NCI-H2227 (cell line): ENCODE data around the gene EOLA2.
"Not testable (repeated sequence)": the region's sequence is repeated elsewhere in the genome, so short reads cannot be mapped to it uniquely, and the experiment has no call there.

Source experiments
- DNase-seq: peaks from one replicate; lab custom pipeline; 2025; ENCODE audit not compliant: unreplicated experiment; lab: John Stamatoyannopoulos, UW

Gene EOLA2

DNA sequence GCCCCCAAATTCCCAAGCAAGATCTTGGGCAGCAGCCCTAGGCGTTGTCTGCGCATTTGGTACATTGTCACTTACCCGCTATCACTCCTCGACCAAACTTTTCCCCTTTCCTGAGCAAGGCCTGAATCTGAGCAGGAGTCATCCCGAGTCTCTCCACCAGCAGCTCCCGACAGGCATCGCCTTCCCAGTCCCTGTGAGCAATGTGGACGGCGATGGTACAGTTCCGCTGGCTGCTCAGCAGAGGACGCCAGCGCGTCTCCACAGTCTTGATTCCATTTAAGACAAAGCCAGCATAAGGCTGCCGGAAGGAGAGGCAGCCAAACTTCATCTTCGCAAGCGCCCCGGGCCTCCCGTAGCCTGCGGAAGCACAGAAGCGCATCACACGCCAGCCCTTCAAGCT lies 4.7 kb downstream of the EOLA2 start:
- not testable (repeated sequence) for DNase-seq

DNA sequence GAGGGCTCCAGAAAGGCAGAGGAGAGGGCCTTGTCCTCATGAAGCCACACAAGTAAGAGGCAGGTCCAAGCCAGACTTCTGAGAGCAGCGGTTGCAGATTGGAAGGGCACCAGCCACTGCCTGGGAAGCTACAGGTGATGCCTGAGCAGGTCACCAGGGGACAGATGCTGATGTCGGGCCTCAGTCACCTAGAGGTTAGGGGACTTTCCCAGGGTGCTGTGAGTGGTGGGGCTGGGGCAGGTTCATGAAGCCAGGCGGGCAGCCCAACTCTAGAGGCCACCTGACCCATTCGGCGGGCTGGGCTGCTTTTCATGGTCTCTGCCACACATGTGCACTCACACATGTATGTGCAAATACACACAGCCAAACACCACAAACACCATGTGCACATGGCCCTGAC lies 5.3 kb downstream of the EOLA2 start:
- DNase-seq, result not testable (repeated sequence)

DNA sequence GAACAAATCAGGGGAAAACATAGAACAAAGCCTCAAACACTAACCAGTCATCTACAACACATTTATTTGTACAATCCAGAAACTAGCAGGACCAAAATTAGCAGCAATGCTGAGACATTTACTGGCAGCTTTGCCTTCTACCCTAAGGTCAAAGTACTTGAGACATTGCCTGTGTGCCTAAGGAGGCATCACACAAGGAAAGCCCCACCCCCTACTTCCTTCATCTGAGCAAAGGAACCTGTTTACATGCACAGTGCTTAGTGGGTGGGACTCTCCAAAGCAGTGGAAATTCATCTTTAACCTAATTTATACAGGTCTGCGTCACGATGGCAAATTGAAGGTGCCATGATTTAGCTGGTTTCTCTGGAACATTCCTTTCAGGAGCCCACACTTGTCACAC lies 6.1 kb downstream of the EOLA2 start:
- DNase-seq, result not testable (repeated sequence)

DNA sequence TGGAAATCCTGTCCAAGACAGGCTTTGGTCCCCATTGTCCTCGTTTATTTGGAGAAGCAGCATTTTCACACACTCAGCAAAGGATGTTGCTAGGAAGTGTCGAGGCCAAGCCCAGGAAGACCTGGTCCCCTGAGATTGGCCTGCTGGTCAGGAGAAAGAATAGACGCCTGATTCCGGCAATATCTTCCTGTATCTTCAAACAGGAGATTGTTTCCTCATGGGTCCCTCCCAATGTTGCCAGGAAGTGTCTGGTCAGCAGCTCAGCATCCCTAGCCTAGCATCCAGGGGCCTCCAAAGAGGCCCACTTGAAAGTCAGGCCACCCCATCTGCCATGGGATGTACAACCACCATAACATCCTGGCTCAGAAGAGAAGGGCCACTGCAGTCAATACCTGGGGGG lies 6.9 kb downstream of the EOLA2 start:
- DNase-seq, result not testable (repeated sequence)

DNA sequence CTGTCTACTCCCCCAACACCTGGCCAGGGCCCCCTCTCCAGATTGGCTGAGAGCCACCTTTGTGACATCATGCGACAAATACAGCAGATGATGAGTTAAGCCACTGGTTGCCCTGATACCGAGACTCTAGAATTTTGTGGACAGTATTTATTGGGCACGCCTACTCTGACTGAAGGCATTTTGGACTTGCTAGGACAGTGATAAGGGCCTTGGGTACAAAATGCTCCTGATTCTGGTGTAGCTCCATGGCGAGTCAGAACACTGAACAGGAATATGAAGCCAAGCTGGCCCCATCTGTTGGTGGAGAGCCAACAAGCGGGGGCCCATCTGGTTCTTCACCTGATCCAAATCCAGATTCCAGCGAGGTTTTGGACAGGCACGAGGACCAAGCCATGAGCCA lies 8.9 kb downstream of the EOLA2 start, which contains the start of gene HSFX4:
Gene HSFX4, plus strand, starts transcription at position 174 of the 400 bp plus-strand sequence. Its CDS starts 72 bp downstream, at position 246.
- DNase-seq, result not testable (repeated sequence)

DNA sequence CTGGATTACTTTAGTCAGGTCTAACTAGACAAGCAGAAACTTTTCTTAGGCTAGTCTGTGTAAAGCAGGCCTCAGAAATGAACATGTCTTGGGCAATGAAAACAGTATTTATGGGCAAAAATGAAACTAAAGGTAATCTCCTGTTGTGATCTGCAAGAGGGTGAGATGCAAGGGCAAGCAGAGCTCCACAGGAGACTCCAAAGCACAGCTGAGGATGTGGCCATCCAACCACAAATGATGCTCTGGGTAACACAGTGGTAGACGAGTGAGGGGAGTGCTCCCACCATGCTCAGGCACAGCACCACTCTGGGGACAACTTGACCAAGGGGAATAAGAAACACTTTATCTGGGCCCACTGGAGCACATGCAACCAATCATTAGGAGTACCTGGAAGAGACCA lies 9.7 kb downstream of the EOLA2 start:
- DNase-seq, result not testable (repeated sequence)

DNA sequence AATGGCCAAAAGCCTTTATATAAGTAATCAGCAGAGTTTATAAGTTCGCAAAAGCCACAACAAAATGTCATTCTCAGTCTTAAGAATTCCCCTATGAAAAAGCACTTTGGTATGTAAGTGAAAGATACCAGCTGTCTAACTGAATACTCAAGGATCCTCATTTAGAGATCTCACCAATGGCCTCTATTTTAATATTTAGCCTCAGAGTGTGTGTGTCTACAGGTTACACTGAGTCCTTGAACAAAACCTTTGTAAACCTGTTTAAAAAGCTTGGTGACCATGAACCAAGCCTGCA lies 10.4 kb downstream of the EOLA2 start:
- DNase-seq, result not testable (repeated sequence)

DNA sequence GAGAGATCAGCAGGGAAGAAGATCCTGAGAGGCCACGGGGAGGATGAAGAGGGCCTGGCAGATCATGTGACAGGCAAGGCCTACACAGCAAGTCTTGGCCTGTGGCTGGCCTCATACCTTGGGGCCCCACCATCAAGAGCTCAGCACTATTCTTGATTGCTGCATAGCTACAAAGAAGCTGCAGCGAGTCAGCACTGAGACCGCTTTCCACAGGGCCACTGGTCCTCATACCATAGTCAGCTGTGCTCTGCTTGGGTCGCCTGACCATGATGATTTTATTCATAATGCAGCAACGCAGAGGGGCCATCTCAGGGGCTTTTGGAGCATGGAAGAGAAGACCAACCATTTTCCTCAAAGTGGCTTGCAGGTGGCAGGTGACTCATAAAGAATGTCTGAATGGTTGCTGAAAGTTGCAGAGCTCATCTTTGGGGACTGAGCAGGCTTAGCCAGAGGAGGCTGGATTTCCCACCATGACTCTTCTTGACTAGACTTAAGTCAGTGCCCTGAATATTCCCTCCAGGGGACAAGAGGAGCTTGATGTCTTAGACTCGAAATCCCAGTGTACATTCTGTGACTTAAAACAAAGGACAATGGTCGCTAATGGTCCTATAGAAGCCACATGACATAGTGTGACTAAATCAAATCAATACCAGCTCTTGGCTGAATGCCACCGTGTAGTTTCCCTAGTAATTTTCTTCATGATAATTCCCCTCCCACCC lies 10.9 kb downstream of the EOLA2 start:
- DNase-seq, result not testable (repeated sequence)

DNA sequence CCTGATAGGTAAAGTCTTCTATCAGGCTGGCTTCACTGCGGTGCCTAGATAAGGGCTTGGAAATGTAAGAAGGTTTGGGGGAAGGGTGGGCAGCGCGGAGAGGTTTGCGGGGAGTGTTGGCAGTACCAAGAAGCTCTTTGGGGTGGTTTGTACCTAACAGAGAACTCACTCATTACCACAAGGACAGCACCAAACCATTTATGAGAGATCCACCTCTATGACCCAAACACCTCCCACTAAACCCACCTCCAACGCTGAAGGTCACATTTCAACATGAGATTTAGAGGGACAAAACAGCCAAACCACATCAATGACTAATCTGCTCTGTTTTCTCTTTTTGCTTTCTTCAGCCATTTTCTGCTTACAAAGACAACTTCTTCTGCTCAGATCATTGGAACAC lies 13.9 kb downstream of the EOLA2 start:
- DNase-seq, result not testable (repeated sequence)

DNA sequence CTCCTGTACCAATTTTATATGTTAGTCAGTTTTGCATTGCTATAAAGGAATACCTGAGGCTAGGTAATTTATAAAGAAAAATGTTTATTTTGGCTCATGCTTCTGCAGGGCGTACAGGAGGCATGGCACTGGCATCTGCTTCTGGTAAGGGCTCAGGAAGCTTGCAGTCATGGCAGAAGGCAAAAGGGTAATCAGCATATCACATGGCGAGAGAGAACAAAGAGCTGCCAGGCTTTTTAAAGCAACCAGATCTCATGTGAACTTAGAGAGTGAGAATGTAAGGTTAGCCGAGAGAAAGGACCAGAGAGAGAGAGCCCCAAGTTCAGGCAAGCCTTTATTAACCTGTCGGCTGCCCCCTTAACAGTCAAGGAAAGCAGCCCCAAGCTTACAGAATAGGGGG lies 14.5 kb downstream of the EOLA2 start:
- not testable (repeated sequence) for DNase-seq

DNA sequence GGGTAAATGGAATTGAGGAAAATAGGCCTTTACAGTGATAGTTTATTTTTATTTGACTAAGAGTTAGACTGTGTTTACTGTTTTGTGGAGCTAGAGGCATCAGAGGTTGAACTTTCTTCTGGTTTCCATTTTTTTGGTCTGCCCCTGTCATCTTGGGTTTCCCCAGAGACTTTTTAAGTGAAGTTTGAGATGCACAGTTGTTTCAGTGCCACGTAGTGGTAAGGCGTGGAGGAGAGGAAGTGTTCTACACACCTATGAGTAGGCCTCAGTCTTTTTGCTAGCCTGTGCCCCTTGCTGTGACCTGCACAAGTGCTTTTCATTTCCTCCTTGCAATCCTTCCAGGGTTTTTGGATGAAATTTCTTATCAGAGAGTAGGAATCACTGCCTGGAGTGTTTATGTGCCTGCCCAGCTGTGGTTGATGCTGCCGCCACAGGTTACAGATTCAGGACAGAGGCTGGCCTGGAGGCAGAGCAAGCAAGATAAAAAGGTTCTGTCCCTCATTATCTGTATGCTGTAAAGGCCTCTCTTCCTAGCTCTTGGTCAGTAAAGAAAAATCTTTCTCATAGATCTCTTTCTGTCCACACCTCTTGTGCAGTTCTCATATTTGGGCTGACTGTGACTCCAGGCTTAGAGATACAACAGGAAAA lies 21.4 kb downstream of the EOLA2 start:
- no peak for DNase-seq

DNA sequence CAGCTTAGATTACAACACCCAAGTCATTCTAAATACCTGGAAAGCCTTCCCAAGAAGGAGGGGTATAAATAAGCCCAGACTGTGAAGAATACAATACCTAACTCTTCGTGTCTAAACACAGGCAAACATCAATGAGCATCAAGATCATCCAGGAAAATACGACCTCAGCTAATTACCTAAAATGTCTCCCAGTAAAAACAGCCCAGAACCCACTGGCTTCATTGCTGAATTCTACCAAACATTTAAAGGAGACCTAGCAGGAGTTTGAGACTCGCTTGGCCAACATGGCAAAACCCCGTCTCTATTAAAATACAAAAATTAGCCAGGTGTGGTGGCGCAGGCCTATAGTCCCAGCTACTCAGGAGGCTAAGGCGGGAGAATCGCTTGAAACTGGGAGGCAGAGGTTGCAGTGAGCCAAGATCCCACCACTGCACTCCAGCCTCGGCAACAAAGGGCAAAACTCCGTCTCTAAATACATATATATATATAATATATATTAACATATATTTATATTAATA lies 28.1 kb downstream of the EOLA2 start:
- no peak for DNase-seq

DNA sequence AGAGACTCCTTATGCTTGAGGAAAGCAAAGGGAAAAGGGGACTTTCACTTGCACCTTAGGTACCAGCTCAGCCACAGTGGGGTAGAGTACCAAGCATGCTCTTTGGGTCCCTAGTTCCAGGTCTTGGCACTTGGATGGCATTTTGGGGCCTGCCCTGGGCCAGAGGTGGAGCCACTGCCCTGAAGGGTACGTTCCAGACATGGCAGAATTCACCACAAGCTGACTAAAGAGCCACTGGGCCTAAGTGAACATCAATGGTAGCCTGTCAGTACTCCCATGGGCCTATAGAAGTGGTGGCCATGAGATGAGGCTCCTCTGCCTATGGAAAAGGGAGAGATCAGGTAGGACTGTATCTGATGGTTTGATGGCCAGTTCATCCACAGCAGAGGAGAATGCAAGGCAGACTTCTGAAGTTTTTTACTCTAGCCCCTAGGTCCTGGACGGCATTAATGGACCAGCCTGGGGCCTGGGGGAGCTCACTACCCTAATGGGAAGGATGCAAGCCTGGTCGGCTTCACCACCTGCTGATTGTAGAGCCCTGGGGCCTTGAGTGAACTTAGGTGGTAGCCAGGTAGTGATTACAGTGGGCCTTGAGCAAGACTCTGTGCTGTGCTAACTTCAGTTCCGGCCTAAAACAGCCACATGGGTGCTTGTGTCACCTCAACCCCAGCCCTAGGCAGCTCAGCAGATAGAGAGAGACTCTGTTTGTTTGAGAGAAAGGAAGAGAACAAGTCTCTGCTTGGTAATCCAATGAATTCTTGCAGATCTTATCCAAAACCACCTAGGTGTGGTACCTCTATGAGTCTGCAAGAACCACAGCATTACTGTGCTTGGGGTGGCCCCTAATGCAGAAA lies 28.7 kb downstream of the EOLA2 start:
- DNase-seq, result no peak

DNA sequence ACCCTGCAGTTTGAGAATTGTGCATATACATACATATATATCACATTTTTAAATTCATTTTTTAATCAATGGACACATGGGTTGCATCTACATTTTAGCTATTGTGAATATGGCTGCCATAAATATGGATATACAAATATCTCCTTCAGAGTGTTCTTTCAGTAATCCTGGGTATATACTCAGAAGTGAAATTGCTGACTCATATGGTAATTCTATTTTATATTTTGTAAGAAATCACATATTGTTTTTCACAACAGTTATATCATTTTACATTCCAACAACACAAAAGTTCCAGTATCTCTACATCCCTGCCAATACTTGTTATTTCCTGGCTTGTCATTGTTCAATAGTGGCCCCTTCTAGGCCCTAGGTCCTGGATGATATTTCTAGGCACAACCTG lies 29.6 kb downstream of the EOLA2 start:
- DNase-seq, result no peak

DNA sequence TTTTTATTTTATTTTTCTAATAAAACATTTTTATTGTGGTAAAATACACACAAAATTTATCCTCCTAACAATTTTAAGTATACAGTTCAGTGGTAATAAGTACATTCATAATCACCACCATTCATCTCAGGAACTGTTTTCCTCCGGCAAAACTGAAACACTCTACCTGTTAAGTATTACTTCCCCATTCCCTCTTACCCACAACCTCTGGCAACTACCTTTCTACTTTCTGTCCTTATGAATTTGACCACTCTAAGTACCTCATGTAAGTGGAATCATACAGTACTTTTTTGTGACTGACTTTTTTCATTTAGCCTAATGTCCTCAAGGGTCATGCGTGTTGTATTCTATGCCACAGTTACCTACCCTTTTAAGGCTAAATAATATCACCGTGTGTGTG lies 30.0 kb downstream of the EOLA2 start:
- no peak for DNase-seq

DNA sequence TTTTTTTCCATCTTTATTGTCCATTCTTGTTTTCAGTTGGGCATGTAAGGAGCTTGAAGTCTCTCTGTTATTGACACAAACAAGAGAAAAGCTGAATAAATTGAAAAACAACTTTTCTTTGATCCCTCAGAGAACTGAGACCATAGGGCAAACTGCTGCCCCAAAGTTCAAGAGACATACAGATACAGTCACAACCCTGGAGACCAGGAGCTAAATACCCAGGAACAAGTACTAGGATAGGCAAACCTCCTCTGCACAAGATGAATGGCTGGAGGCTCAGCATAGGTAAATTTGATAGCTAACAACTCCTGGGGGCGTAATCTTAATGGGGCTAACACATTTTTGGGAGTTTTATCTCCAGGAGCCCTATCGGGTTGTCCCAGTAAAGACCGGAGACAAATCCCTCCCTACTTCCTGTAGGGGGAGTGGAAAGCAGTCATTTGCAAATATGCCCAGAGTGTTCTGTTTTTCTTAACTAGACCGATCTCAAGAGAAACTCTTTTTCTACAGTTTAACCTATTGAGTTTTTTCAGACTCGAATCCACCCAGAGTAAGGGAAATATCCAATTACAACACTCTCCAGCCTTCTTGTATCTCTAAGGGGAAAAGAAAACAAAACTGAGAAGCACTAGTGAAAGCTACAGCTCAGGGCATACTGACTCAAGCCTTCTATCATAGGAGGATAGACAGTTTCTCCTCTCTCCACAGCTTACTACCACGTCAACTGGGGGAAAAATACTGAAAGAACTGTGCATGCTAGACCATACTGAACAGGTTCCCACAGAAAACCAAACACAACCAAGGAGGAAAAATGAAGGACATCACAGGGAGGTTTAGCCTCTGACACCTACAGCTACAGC lies 34.2 kb downstream of the EOLA2 start:
- DNase-seq, result no peak

DNA sequence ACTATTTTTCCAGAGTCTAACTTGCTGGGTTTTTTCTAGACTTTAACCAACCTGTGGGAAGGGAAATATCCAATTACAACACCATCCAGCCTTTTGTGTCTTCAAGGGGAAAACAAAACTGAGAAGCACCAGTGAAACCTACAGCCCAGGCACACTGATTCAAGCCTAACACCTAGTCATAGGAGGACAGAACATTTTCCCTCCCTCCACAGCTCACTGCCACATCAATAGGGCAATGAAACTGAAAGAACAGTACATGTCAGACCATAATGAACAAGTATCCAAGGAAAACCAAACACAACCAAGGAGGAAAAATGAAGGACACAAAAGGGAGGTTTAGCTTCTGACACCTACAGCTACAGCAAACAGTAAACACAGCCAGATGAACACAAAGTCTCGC lies 39.7 kb downstream of the EOLA2 start:
- DNase-seq, result no peak

DNA sequence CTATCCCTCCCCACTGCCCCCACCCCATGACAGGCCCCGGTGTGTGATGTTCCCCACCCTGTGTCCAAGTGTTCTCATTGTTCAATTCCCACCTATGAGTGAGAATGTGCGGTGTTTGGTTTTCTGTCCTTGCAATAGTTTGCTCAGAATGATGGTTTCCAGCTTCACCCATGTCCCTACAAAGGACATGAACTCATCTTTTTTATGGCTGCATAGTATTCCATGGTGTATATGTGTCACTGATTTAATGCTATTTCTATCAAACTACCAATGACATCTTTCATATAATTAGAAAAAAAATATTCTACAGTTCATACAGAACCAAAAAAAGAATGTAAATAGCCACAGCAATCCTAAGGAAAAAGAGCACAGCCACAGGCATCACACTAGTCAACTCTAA lies 47.5 kb downstream of the EOLA2 start:
- DNase-seq, result not testable (repeated sequence)
